Measurements from ENCODE around the gene VIM.

GRCh38 chr10:17238445-17239291 lies 10.6 kb downstream of the VIM start:
- TF ChIP-seq CTCF (conservative IDR thresholded peaks at IDR 0.05; ENCODE audit: low read length) (no peak), EZH2phosphoT487 (IDR thresholded peaks at IDR 0.05; ENCODE audit: borderline replicate concordance) (no peak)

Data from Loucy (cell line).